GM23248 (cell line): ENCODE data around the gene CFB.

Experiments
- EZH2 ChIP-seq: fragments of 200-600 bp; sonication (generic); IDR thresholded peaks from 2 replicates; pipeline ENCODE4 v1.6.1; 2018; ENCODE audit warnings: antibody characterized with exemption, mild to moderate bottlenecking; ENCODE audit not compliant: insufficient read depth, poor library complexity, severe bottlenecking
- EZH2phosphoT487 ChIP-seq: fragments of 200-600 bp; sonication (generic); IDR thresholded peaks from 2 replicates; pipeline ENCODE4 v1.6.1; 2018; ENCODE audit warnings: antibody characterized with exemption, moderate library complexity, mild to moderate bottlenecking, low read depth; ENCODE audit not compliant: insufficient read depth

DNA sequence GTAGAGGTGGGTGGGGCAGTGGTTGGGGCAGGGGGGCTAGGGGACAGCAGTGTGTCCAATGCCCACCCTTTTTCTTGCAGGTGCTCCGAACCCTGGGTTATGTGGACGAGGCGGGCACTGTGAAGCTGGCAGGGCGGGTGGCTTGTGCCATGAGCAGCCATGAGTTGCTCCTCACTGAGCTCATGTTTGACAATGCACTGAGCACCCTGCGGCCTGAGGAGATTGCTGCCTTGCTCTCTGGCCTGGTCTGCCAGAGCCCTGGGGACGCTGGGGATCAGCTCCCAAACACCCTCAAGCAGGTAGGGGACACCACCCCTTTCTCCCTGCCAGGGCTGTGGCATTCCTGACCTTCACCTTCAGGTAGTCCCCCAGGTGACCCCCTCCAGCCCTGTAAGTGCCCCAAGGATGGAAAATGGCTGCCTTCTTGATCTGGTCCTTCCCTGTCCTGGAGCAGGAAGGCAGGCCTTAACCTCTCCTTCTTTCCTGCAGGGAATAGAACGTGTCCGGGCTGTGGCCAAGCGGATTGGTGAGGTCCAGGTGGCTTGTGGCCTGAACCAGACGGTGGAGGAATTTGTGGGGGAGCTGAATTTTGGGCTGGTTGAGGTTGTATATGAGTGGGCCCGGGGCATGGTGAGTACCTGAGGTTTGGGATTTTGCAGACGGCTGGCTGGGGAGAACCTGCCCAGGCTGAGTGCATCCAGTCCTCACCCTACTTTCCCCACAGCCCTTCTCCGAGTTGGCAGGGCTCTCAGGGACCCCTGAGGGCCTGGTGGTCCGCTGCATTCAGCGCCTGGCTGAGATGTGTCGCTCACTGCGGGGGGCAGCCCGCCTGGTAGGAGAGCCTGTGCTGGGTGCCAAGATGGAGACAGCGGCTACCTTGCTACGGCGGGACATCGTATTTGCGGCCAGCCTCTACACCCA is 23.2 kb downstream of the CFB start:
- no peak for TF ChIP-seq EZH2
- no peak for TF ChIP-seq EZH2phosphoT487
